Astrocyte (in vitro differentiated cells and primary cell): ENCODE data around the gene CDH23. TPM values are rescaled to one million over a fixed set of nuclear protein-coding genes. Genes with fewer than 3 reads are reported as not detected.

Experiments
- DNase-seq: peaks from one replicate; pipeline ENCODE4 v3.0.0-alpha.2; 2010; ENCODE audit warnings: low read depth
- FAIRE-seq: peaks from 2 replicates; lab custom pipeline; 2011; peaks lifted over from hg19 to GRCh38; lab: Jason Lieb, UNC
- H2AFZ ChIP-seq: 2 replicates; pipeline ENCODE4 v1.6.0; 2012; ENCODE audit warnings: low read depth, low read length, inconsistent platforms
- H3K27ac ChIP-seq: 2 replicates; pipeline ENCODE4 v1.5.1; 2011; ENCODE audit warnings: low read depth, low read length, inconsistent platforms
- H3K27me3 ChIP-seq: 2 replicates; pipeline ENCODE4 v1.6.0; 2011; ENCODE audit warnings: low read length, inconsistent platforms; ENCODE audit not compliant: insufficient read depth
- H3K36me3 ChIP-seq: 2 replicates; pipeline ENCODE4 v1.5.1; 2011; ENCODE audit warnings: low read length, inconsistent platforms; ENCODE audit not compliant: insufficient read depth
- H3K4me1 ChIP-seq: 2 replicates; pipeline ENCODE4 v1.5.1; 2011; ENCODE audit warnings: low read length, inconsistent platforms; ENCODE audit not compliant: insufficient read depth
- H3K4me2 ChIP-seq: 2 replicates; pipeline ENCODE4 v1.6.0; 2012; ENCODE audit warnings: low read length, inconsistent platforms
- H3K4me3 ChIP-seq: 2 replicates; pipeline ENCODE4 v1.5.1; 2011; ENCODE audit warnings: low read depth, mild to moderate bottlenecking, low read length, inconsistent platforms; ENCODE audit not compliant: insufficient read depth
- H3K79me2 ChIP-seq: 2 replicates; pipeline ENCODE4 v1.6.0; 2012; ENCODE audit warnings: mild to moderate bottlenecking, low read length, inconsistent platforms; ENCODE audit not compliant: insufficient read depth
- H3K9ac ChIP-seq: 2 replicates; pipeline ENCODE4 v1.6.0; 2012; ENCODE audit warnings: mild to moderate bottlenecking, low read length, inconsistent platforms
- H3K9me3 ChIP-seq: 2 replicates; pipeline ENCODE4 v1.5.1; 2012; ENCODE audit warnings: low read depth, mild to moderate bottlenecking, low read length, inconsistent platforms; ENCODE audit not compliant: insufficient read depth
- H4K20me1 ChIP-seq: 2 replicates; pipeline ENCODE4 v1.6.0; 2012; ENCODE audit warnings: low read length, inconsistent platforms; ENCODE audit not compliant: insufficient read depth
- H3K27ac Mint-ChIP-seq: one replicate; pipeline ENCODE4 v1.8.0; 2021; ENCODE audit warnings: mild to moderate bottlenecking, mixed read lengths; ENCODE audit not compliant: unreplicated experiment
- H3K27me3 Mint-ChIP-seq: one replicate; pipeline ENCODE4 v1.8.0; 2021; ENCODE audit warnings: low read depth, mixed read lengths; ENCODE audit not compliant: unreplicated experiment
- H3K36me3 Mint-ChIP-seq: one replicate; pipeline ENCODE4 v1.8.0; 2021; ENCODE audit warnings: low read depth, mixed read lengths; ENCODE audit not compliant: unreplicated experiment
- H3K4me1 Mint-ChIP-seq: one replicate; pipeline ENCODE4 v1.8.0; 2021; ENCODE audit warnings: low read depth, mixed read lengths; ENCODE audit not compliant: unreplicated experiment
- H3K4me3 Mint-ChIP-seq: one replicate; pipeline ENCODE4 v1.8.0; 2021; ENCODE audit warnings: mild to moderate bottlenecking, moderate library complexity, mixed read lengths; ENCODE audit not compliant: unreplicated experiment
- H3K9me3 Mint-ChIP-seq: one replicate; pipeline ENCODE4 v1.8.0; 2021; ENCODE audit warnings: mild to moderate bottlenecking, mixed read lengths; ENCODE audit not compliant: unreplicated experiment
- EZH2 ChIP-seq: IDR thresholded peaks from 2 replicates; pipeline ENCODE4 v1.6.1; 2012; ENCODE audit warnings: mild to moderate bottlenecking, low read length, inconsistent platforms; ENCODE audit not compliant: insufficient read depth
- total RNA-seq: library from RNA; stranded (reverse); gene quantifications from 2 replicates; pipeline ENCODE4 v1.2.1, GENCODE V29; 2021
- TF ChIP-seq, protein P1 (sequence below): IDR thresholded peaks from 2 replicates; pipeline ENCODE4 v1.5.1; 2011; ENCODE audit warnings: low read depth, mild to moderate bottlenecking, inconsistent platforms, low read length, moderate library complexity; ENCODE audit not compliant: insufficient read depth

Gene CDH23
- total RNA-seq, 1 donor from 2014 or later, result not detected

DNA sequence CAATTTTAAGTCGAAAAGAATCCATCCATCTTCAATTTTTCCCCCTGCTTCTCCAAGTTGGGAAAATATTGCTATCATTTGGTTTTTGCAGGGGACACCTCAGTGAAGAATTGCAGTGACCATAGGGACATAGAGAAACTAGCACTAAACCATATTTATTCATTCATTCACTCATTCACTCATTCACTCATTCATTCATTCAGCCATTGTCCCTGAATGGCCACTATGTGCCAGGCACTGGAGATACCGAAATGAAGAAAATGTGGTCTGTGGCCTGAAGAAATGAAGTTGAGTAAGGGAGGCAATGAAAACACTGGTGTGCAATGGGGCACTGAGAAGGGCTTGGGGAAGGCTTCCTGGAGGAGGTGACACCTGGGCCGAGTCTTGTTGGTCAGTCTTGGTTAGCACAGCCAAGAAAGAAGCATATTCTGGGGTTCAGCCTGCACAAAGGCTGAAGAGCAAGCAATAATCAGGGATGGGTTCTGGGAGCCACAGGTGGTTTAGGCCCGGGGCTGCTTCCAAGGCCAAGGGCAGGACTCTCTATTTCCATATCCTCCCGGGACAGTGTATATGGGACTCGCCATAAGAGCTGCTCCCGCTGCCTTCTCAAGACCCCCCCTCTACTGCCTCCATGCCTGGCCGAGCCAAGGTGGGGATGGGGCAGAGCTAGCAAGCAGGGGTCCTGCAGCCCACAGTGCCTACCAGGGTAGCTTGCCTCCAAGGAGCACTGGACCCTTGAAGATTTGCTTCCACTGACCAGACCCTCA lies 348.4 kb downstream of the CDH23 start:
- Mint-ChIP-seq H3K9me3 (peaks cover 4% of the 10 kb centered on the region), H3K4me1 (peaks cover 7% of the 10 kb centered on the region), H3K27me3 (peaks cover 49% of the 10 kb centered on the region), H3K27ac (no peak overlapping the region), H3K4me3 (no peak overlapping the region), H3K36me3 (no peaks in the 10 kb centered on the region)
- Histone ChIP-seq H3K4me2 (no peak overlapping the region), H3K9me3 (peaks cover 3% of the 10 kb centered on the region), H3K9ac (no peak overlapping the region), H3K27ac (no peak overlapping the region), H4K20me1 (no peaks in the 10 kb centered on the region), H3K4me3 (no peak overlapping the region), H3K27me3 (no peaks in the 10 kb centered on the region), H3K4me1 (no peaks in the 10 kb centered on the region), H3K36me3 (no peaks in the 10 kb centered on the region), H2AFZ (no peak overlapping the region), H3K79me2 (no peaks in the 10 kb centered on the region)
- FAIRE-seq (no peak), DNase-seq (no peak)
- TF ChIP-seq EZH2, result no peak
- TF ChIP-seq, protein P1, sequence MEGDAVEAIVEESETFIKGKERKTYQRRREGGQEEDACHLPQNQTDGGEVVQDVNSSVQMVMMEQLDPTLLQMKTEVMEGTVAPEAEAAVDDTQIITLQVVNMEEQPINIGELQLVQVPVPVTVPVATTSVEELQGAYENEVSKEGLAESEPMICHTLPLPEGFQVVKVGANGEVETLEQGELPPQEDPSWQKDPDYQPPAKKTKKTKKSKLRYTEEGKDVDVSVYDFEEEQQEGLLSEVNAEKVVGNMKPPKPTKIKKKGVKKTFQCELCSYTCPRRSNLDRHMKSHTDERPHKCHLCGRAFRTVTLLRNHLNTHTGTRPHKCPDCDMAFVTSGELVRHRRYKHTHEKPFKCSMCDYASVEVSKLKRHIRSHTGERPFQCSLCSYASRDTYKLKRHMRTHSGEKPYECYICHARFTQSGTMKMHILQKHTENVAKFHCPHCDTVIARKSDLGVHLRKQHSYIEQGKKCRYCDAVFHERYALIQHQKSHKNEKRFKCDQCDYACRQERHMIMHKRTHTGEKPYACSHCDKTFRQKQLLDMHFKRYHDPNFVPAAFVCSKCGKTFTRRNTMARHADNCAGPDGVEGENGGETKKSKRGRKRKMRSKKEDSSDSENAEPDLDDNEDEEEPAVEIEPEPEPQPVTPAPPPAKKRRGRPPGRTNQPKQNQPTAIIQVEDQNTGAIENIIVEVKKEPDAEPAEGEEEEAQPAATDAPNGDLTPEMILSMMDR, result no peak

DNA sequence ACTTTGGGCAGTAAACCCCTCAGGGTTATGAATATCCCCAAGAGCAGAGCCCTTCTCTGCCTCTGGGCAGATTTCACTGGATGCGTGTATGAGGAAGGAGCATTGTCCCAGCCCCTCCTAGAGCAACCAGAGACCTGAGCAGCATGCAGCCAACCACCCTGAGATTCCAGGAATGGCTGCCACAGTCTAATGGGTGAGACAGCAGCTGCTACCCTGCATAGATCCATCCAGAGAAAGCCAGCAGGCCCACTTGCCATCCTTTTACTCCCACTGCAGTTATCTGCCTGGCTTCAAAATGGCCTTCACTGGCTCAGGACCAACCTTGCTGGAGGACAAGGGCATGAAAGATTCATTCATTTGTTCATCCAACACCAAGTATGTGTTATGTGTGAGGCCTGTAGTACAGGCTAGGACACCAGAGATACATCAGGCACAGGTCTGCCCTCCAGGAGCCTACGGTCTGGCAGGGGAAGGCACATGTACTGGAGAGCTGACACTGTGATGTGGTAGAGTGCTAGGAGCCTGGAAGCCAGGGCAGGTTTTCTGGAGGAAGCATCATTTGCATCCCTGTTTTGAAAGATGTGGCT lies 349.0 kb downstream of the CDH23 start:
- Mint-ChIP-seq H3K4me1 (peaks cover 7% of the 10 kb centered on the region), H3K27ac (no peak overlapping the region), H3K9me3 (peaks cover 4% of the 10 kb centered on the region), H3K4me3 (no peak overlapping the region), H3K27me3 (peaks cover 52% of the 10 kb centered on the region), H3K36me3 (no peaks in the 10 kb centered on the region)
- FAIRE-seq (no peak), DNase-seq (no peak)
- Histone ChIP-seq H3K36me3 (no peaks in the 10 kb centered on the region), H3K4me3 (no peak overlapping the region), H2AFZ (no peak overlapping the region), H4K20me1 (no peaks in the 10 kb centered on the region), H3K4me1 (no peaks in the 10 kb centered on the region), H3K27me3 (no peaks in the 10 kb centered on the region), H3K9ac (no peak overlapping the region), H3K9me3 (peaks cover 3% of the 10 kb centered on the region), H3K4me2 (no peak overlapping the region), H3K27ac (no peak overlapping the region), H3K79me2 (no peaks in the 10 kb centered on the region)
- TF ChIP-seq EZH2, result no peak
- TF ChIP-seq, protein P1, result no peak
